Nephron (organoid): Measurements from ENCODE around the gene IPCEF1.

Experiments used
- H3K27ac Mint-ChIP-seq, 3 experiments: 2 replicates each; pipeline ENCODE4 v1.8.0; 2020; ENCODE audit warnings: mixed read lengths in 3 of 3, mild to moderate bottlenecking in 2 of 3, moderate library complexity in 1 of 3
- H3K27me3 Mint-ChIP-seq: 2 replicates; pipeline ENCODE4 v1.8.0; 2021; ENCODE audit warnings: low read depth, mild to moderate bottlenecking, moderate library complexity, mixed read lengths
- H3K36me3 Mint-ChIP-seq: 2 replicates; pipeline ENCODE4 v1.8.0; 2020; ENCODE audit warnings: low read depth, mixed read lengths
- H3K4me1 Mint-ChIP-seq: 2 replicates; pipeline ENCODE4 v1.8.0; 2020; ENCODE audit warnings: mixed read lengths
- H3K4me3 Mint-ChIP-seq, 3 experiments: 2 replicates each; pipeline ENCODE4 v1.8.0; 2020; ENCODE audit warnings: mild to moderate bottlenecking in 3 of 3, mixed read lengths in 3 of 3, moderate library complexity in 2 of 3
- H3K9me3 Mint-ChIP-seq: 2 replicates; pipeline ENCODE4 v1.8.0; 2020; ENCODE audit warnings: mixed read lengths
- TF ChIP-seq, protein P1 (sequence below), 3 experiments: fragments of 200-600 bp; sonication (generic); IDR thresholded peaks; one replicate each; pipeline ENCODE4 v1.5.0; 2021; ENCODE audit warnings: antibody characterized with exemption in 3 of 3; ENCODE audit not compliant: unreplicated experiment in 3 of 3

IPCEF1 gene

DNA sequence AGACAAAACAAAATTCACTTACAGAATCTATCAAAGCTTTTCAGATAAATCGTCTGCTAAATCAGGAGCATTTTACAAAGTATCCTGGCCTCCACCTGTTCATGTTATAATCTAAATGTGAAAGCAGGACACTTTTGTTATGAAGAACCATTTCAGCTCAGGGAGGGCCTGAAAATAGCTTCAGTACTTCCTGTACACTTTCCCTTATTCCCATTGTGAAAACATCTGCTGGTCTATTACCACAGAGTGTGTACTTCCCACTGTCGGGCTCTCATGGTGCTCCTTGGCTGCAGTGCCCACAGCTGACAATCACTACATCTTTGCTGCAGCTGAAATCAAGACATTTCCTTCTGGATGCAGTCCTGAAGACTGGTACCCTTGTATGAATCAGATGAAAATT is 189.5 kb downstream of the IPCEF1 start:
- Mint-ChIP-seq H3K36me3 (peaks cover 4% of the 10 kb centered on the region), H3K4me3 (no peak overlapping the region), H3K4me1 (peaks cover 9% of the 10 kb centered on the region), H3K27me3 (no peaks in the 10 kb centered on the region), H3K27ac (no peak overlapping the region), H3K9me3 (peaks cover 3% of the 10 kb centered on the region)
- TF ChIP-seq, protein P1, sequence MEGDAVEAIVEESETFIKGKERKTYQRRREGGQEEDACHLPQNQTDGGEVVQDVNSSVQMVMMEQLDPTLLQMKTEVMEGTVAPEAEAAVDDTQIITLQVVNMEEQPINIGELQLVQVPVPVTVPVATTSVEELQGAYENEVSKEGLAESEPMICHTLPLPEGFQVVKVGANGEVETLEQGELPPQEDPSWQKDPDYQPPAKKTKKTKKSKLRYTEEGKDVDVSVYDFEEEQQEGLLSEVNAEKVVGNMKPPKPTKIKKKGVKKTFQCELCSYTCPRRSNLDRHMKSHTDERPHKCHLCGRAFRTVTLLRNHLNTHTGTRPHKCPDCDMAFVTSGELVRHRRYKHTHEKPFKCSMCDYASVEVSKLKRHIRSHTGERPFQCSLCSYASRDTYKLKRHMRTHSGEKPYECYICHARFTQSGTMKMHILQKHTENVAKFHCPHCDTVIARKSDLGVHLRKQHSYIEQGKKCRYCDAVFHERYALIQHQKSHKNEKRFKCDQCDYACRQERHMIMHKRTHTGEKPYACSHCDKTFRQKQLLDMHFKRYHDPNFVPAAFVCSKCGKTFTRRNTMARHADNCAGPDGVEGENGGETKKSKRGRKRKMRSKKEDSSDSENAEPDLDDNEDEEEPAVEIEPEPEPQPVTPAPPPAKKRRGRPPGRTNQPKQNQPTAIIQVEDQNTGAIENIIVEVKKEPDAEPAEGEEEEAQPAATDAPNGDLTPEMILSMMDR (IDR thresholded peaks at IDR 0.05; ENCODE audit: unreplicated experiment in 3 of 3) = no peak

DNA sequence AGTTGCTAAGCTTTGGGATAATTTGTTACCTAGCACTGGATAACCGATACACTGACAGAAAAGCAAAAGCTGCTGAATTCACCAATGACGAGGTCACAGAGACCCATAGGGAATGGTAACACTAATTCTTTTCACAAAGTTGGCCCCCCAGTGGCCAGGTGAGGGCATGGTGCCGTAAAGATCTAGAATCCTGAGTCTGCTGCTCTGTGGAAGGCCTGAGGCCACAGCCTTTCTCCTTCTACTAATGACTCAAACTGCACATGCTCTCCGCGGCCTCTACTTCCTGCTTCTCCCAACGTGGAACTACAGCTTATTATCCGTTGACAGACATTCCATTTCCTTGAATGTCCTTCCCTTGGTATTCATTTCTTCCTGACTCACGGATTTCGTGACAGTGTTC is 190.5 kb downstream of the IPCEF1 start:
- TF ChIP-seq, protein P1 (IDR thresholded peaks at IDR 0.05; ENCODE audit: unreplicated experiment in 3 of 3) = no peak
- peaks cover 3% of the 10 kb centered on the region for H3K9me3 Mint-ChIP-seq

DNA sequence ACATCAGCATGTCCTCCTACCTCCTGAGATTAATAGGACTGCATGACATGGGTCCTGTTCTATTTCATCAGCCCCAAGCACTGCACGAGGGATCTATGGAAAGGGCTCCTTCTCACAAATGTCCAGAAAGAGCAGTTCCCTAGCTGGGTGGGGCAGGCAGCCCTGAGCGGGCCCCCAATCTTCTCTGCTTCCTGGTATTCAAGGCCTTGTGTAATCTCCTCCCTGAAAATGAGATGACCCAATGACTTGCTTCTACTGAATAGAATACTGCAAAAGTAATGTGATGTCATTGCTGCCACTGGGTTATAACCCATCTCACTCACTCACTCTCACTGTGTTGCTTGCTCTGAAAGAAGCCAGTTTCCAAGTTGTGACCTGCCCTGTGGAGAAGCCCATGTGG is 191.1 kb downstream of the IPCEF1 start:
- Mint-ChIP-seq H3K4me1 (peaks cover 9% of the 10 kb centered on the region), H3K36me3 (peaks cover 4% of the 10 kb centered on the region), H3K4me3 (no peak overlapping the region), H3K27ac (peak overlapping the region in 2 of 3 experiments; percentile 65 to 91), H3K27me3 (no peaks in the 10 kb centered on the region), H3K9me3 (peaks cover 3% of the 10 kb centered on the region)
- TF ChIP-seq, protein P1 (IDR thresholded peaks at IDR 0.05; ENCODE audit: unreplicated experiment in 3 of 3) = no peak

More for the DNA sequence above, 190.5 kb downstream of the IPCEF1 start:
- peak overlapping the region in 1 of 3 experiments; percentile 72 for H3K27ac Mint-ChIP-seq
- H3K36me3 Mint-ChIP-seq = peaks cover 4% of the 10 kb centered on the region
- no peaks in the 10 kb centered on the region for H3K27me3 Mint-ChIP-seq
- H3K4me1 Mint-ChIP-seq = peaks cover 9% of the 10 kb centered on the region
- H3K4me3 Mint-ChIP-seq = no peak overlapping the region

DNA sequence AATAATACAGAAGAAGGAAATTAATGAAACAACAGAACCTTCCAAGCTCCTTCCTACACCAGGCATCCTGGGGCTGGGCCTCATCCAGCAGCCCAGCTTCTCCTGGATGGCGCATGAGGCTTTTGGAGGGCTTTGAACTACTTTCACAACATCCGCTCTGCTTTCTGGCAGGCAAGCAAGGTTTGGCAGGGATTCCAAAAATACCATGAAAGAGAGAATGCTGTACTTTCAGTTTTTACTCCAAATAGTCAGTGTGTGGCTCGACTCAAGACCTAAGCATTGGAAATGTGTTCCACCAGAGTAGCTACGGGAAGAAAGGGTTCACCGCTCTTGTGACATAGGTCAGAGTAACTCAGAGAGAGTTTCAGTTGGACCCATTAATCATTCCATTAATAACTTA is 192.2 kb downstream of the IPCEF1 start:
- Mint-ChIP-seq H3K36me3 (peaks cover 4% of the 10 kb centered on the region), H3K4me3 (peak overlapping the region in 2 of 3 experiments; percentile 6 to 49), H3K27ac (peak overlapping the region in 2 of 3 experiments; percentile 84 to 97), H3K4me1 (peaks cover 14% of the 10 kb centered on the region), H3K9me3 (peaks cover 3% of the 10 kb centered on the region), H3K27me3 (no peaks in the 10 kb centered on the region)
- TF ChIP-seq, protein P1 (IDR thresholded peaks at IDR 0.05; ENCODE audit: unreplicated experiment in 3 of 3) = no peak

DNA sequence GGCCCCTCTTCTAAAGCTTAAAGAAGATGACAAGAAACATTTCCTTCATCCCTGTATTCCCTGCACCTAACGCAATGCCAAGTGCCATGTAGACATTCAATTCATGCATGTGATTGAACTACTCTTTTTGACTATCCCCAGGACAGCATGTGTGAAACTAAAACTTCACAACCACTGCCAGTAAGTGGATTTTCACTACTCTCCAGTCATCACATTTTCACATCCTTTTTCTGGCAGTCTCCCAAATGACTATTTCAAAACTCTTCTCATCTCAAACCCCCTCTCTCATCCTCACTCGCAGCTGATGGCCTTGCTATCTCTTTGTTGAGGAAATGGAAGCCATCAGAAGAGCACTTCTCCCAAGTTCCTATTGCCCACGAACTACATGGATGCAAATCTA is 194.9 kb downstream of the IPCEF1 start:
- Mint-ChIP-seq H3K27ac (no peak overlapping the region), H3K4me3 (no peak overlapping the region), H3K36me3 (peaks cover 4% of the 10 kb centered on the region), H3K27me3 (no peaks in the 10 kb centered on the region), H3K9me3 (peaks cover 3% of the 10 kb centered on the region), H3K4me1 (peaks cover 25% of the 10 kb centered on the region)
- TF ChIP-seq, protein P1 (IDR thresholded peaks at IDR 0.05; ENCODE audit: unreplicated experiment in 3 of 3) = no peak

DNA sequence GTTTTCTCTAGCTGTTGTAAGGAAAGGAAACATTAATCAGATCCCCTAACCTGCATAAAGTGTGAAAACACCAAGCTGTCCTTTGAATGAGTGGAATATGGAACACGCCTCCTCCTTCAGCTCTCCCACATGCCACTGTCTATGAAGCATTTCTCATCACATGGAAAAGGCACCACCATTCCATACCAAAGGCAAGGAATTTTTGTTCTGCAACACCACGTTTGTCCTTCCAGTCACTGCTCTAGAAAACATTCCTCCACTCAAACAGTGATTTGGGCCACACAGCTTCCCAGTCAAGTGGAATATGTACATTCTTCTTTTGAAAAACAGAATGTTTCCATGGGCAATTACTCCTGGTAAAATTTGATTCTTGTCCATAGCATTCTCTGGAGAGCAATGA is 197.5 kb downstream of the IPCEF1 start:
- Mint-ChIP-seq H3K9me3 (no peaks in the 10 kb centered on the region), H3K27ac (no peak overlapping the region), H3K4me3 (no peak overlapping the region), H3K27me3 (no peaks in the 10 kb centered on the region), H3K4me1 (peaks cover 34% of the 10 kb centered on the region), H3K36me3 (no peaks in the 10 kb centered on the region)
- TF ChIP-seq, protein P1 (IDR thresholded peaks at IDR 0.05; ENCODE audit: unreplicated experiment in 3 of 3) = no peak
